Osteoblast (primary cell): Measurements from ENCODE around the gene TPRG1L. TPM values are rescaled to one million over a fixed set of nuclear protein-coding genes. Genes with fewer than 3 reads are reported as not detected.

ENCODE experiments used
- DNase-seq: peaks from one replicate; pipeline ENCODE4 v3.0.0; 2011; ENCODE audit warnings: low spot score, mixed read lengths; ENCODE audit not compliant: insufficient read length; ENCODE audit errors: missing footprints
- H2AFZ ChIP-seq: 2 replicates; pipeline ENCODE4 v1.6.0; 2011; ENCODE audit warnings: mild to moderate bottlenecking, low read length
- H3K27ac ChIP-seq: 2 replicates; pipeline ENCODE4 v1.5.1; 2011; ENCODE audit warnings: mild to moderate bottlenecking, low read depth, low read length, moderate library complexity
- H3K27me3 ChIP-seq: 2 replicates; pipeline ENCODE4 v1.6.0; 2012; ENCODE audit warnings: mild to moderate bottlenecking, control low read depth, inconsistent platforms, low read length, moderate library complexity; ENCODE audit not compliant: insufficient read depth
- H3K36me3 ChIP-seq: 2 replicates; pipeline ENCODE4 v1.5.1; 2011; ENCODE audit warnings: mild to moderate bottlenecking, low read length, control low read depth, moderate library complexity; ENCODE audit not compliant: insufficient read depth
- H3K4me1 ChIP-seq: 2 replicates; pipeline ENCODE4 v1.5.1; 2011; ENCODE audit warnings: mild to moderate bottlenecking, low read length, control low read depth, moderate library complexity; ENCODE audit not compliant: insufficient read depth
- H3K4me2 ChIP-seq: 2 replicates; pipeline ENCODE4 v1.6.0; 2011; ENCODE audit warnings: mild to moderate bottlenecking, low read length; ENCODE audit not compliant: insufficient read depth
- H3K4me3 ChIP-seq: fragments of 200-600 bp; sonication (generic); 3 replicates; pipeline ENCODE4 v1.5.1; 2012; ENCODE audit warnings: mild to moderate bottlenecking, low read length, inconsistent platforms; ENCODE audit not compliant: insufficient read depth
- H3K79me2 ChIP-seq: 2 replicates; pipeline ENCODE4 v1.6.0; 2012; ENCODE audit warnings: mild to moderate bottlenecking, low read length, control low read depth, inconsistent platforms; ENCODE audit not compliant: insufficient read depth
- H3K9me3 ChIP-seq: 2 replicates; pipeline ENCODE4 v1.5.1; 2011; ENCODE audit warnings: low read depth, low read length, control low read depth
- H4K20me1 ChIP-seq: 2 replicates; pipeline ENCODE4 v1.6.0; 2012; ENCODE audit warnings: mild to moderate bottlenecking, low read length, control low read depth; ENCODE audit not compliant: insufficient read depth
- CTCF ChIP-seq: IDR thresholded peaks from 2 replicates; pipeline ENCODE4 v1.5.1; 2011; ENCODE audit warnings: mild to moderate bottlenecking, low read depth, low read length, moderate library complexity; ENCODE audit errors: extremely low read depth
- total RNA-seq: library from RNA; depleted of rRNA; stranded (reverse); fragments of >200 nt; gene quantifications from 2 replicates; pipeline ENCODE4 v1.2.3, GENCODE V29; 2012

The TPRG1L gene
- total RNA-seq, 1 donor, result 35.8 TPM

- TF ChIP-seq CTCF, result no peak
- Histone ChIP-seq H3K4me1 (peaks cover 6% of the 10 kb centered on the region), H3K36me3 (no peaks in the 10 kb centered on the region), H3K9me3 (no peaks in the 10 kb centered on the region), H3K27me3 (peaks cover 30% of the 10 kb centered on the region), H4K20me1 (no peaks in the 10 kb centered on the region), H3K79me2 (no peaks in the 10 kb centered on the region), H3K4me2 (peak overlapping the region; percentile 39), H3K4me3 (peak overlapping the region; percentile 35), H3K27ac (no peak overlapping the region), H2AFZ (peak overlapping the region; percentile 22)
- peak; percentile 93 for DNase-seq
These were observed 14.2 kb upstream of the TPRG1L start for GRCh38 chr1:3610527-3611169.

- H3K4me1 ChIP-seq, result peaks cover 6% of the 10 kb centered on the region
- DNase-seq, result peak; percentile 93
- no peak within 1 kb of the TSS for H3K27ac ChIP-seq
- no peak for TF ChIP-seq CTCF
- H4K20me1 ChIP-seq, result no peaks in the 10 kb centered on the region
- no peaks in the 10 kb centered on the region for H3K36me3 ChIP-seq
- H3K4me2 ChIP-seq, result peak within 1 kb of the TSS; percentile 45
- H3K4me3 ChIP-seq, result peak within 1 kb of the TSS; percentile 35
- peaks cover 33% of the 10 kb centered on the region for H3K27me3 ChIP-seq
- H2AFZ ChIP-seq, result peak within 1 kb of the TSS; percentile 22
- H3K9me3 ChIP-seq, result no peaks in the 10 kb centered on the region
- no peaks in the 10 kb centered on the region for H3K79me2 ChIP-seq
These were observed 13.4 kb upstream of the TPRG1L start, which contains the start of gene MEGF6 for GRCh38 chr1:3611170-3612019. TSS of gene MEGF6 (minus strand) at chr1:3611508. CDS start at chr1:3611268, 240 bp downstream.

- no peaks in the 10 kb centered on the region for H3K9me3 ChIP-seq
- no peak overlapping the region for H3K4me3 ChIP-seq
- peak; percentile 64 for DNase-seq
- no peak overlapping the region for H3K27ac ChIP-seq
- no peaks in the 10 kb centered on the region for H4K20me1 ChIP-seq
- H3K4me2 ChIP-seq, result no peak overlapping the region
- no peak for TF ChIP-seq CTCF
- no peaks in the 10 kb centered on the region for H3K36me3 ChIP-seq
- H3K79me2 ChIP-seq, result no peaks in the 10 kb centered on the region
- peaks cover 6% of the 10 kb centered on the region for H3K4me1 ChIP-seq
- H2AFZ ChIP-seq, result no peak overlapping the region
- H3K27me3 ChIP-seq, result peaks cover 33% of the 10 kb centered on the region
These were observed 12.7 kb upstream of the TPRG1L start for GRCh38 chr1:3612123-3612522.
